Smooth muscle cell of the brain vasculature (primary cell): ENCODE data around the gene SIGLEC11.
"Not testable (repeated sequence)": the region's sequence is repeated elsewhere in the genome, so short reads cannot be mapped to it uniquely, and the experiment has no call there.

ENCODE experiments used
- DNase-seq: peaks from one replicate; pipeline ENCODE4 v3.0.0-alpha.2; 2012; ENCODE audit warnings: low read depth, low spot score

Gene SIGLEC11, protein sequence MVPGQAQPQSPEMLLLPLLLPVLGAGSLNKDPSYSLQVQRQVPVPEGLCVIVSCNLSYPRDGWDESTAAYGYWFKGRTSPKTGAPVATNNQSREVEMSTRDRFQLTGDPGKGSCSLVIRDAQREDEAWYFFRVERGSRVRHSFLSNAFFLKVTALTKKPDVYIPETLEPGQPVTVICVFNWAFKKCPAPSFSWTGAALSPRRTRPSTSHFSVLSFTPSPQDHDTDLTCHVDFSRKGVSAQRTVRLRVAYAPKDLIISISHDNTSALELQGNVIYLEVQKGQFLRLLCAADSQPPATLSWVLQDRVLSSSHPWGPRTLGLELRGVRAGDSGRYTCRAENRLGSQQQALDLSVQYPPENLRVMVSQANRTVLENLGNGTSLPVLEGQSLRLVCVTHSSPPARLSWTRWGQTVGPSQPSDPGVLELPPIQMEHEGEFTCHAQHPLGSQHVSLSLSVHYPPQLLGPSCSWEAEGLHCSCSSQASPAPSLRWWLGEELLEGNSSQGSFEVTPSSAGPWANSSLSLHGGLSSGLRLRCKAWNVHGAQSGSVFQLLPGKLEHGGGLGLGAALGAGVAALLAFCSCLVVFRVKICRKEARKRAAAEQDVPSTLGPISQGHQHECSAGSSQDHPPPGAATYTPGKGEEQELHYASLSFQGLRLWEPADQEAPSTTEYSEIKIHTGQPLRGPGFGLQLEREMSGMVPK

DNA sequence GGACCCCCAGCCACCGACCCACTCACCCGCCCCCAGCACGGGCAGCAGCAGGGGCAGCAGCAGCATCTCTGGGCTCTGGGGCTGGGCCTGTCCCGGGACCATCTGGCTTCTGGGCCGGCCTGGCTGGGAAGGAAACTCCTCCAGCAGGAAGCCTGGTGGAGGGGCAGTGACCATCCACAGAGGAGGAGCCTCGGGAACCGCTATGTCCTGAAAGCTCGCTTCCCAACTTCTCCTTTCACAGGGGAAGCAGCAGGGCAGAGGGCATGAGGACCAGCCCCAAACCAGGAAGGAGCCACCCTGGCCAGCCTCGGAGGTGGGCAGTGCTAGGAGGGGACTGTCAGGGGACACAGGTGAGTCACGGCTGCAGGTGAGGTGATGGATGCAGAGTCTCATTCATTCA lies at the start of gene SIGLEC11:
Gene SIGLEC11 (minus strand): TSS at position 193 of the 400 bp plus-strand sequence. CDS start 91 bp downstream, at position 102.
- not testable (repeated sequence) for DNase-seq

DNA sequence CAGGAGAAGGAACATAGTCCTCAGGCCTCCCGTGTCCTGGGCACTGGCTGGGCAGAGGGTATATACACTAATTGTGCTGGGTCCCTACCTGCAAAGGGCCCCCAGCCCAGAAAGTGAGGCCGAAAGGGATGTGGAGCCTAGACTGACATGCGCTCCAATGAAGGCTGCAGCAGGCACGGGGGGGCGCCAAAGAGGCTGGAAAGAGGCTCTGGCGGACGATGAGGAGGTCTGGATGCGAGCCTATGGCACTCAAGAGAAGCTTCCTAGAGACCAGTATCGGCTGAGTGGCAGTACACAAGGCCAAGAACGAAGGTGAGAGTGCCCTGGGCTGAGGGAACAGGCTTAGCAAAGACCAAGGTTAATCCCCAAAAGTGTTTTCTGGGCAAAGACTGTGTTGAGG lies 47.6 kb upstream of the SIGLEC11 start:
- DNase-seq: no peak

DNA sequence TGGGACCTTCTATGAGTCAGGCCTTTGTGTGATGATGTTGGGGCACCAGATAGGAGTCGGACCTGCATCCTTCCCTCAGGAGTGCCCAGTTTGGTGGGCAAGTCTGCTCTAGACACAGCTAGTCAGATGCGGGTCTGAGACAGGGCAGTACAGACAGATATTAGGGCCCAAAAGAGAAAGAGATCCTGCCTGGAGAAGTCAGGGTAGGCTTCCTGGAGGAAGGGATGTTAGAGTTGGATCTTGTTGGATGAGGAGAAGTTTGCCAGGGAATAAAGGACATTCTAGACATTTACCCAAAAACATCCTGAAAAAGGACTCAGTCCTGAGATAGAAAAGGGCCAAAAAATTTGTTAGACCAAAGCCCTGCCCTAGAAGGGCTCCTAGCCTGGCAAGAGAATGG lies 47.0 kb upstream of the SIGLEC11 start:
- DNase-seq: no peak

DNA sequence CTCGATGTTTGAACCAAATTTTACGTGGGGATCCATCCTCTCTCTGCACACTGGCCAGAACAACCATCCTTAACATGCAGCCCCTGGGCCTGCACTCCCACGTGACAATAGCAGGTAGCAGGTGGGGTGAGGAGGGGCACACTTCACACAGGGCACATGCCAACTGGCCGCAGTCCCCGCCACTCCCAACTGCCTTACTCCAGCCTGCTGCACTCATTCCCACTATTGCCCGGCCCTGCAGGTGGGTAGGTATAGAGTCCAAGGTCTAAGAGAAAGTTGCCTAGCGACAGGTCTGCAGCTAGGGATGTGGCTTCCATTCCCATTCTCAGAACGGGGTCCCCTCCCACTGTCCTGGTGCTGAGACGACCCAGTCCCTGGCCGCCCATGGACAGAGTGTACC lies 46.2 kb upstream of the SIGLEC11 start:
- DNase-seq: no peak

DNA sequence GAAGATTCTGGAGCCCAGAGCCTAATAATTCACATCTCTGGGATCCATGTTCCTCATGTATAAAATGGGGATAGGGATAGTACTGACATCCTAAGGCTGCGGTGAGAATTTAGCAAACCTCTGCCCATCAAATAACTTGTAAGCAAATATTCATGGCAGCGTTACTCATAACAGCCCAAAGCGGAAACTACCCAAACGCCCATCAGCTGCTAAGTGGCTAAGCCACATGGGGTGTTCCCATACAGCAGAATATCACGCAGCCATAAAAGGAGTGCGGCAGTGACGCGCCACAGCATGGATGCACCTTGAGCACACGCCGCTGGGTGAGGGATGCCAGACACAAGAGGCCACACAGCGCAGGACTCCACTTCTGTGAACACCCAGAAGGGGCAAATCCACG lies 44.5 kb upstream of the SIGLEC11 start:
- DNase-seq: no peak

DNA sequence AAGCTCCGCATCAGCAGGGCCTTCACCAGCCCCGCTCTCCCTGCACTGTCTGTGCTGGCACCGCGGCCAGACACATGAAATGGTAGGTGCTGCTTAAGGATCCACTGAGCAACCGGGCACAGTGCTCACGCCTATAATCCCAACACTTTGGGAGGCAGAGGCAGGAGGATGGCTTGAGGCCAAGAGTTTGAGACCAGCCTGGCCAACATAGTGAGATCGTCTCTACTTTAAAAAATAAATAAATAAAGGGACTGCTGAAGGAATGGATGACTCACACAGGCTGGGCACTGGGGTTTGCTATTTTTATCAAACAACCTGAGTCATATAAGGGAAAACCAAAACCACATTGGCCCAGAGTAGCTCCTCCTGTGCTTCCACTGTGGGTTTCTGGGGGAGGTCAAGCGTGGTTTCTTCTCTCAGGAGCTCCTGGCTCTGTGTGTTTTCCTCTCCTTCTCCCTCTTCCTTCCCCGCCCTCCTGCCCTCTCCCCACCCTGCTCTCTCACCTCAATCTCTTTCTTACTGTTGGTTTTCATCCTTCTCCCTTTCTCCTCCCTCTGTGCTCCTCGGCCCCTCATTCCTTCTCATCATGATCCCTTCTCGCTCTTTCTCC lies 42.9 kb upstream of the SIGLEC11 start:
- DNase-seq: peak; percentile 56

DNA sequence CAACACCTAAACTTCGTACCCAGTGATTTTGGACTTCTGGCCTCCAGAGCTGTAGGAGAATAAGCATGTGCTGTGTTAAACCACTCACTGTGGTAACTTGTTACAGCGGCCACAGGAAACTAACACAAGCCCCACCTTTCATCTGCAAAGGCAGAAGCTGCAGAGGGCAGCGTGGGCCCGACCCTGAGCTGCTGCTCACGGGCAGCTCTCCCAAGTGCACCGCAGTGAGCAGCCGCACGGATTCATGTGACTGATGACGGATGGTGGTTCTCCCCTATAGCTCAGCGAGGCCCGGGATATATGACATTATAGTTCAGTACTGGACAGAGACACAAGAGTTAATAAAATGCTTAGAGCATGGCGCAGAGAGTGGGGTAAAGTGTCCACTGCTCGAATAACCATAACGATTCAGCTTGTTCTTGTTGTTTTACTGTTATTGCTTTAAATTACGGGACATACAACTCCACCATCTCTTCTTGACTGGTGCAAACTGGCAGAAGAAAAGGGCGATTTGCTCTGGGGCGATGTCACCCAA lies 42.3 kb upstream of the SIGLEC11 start:
- DNase-seq: no peak

DNA sequence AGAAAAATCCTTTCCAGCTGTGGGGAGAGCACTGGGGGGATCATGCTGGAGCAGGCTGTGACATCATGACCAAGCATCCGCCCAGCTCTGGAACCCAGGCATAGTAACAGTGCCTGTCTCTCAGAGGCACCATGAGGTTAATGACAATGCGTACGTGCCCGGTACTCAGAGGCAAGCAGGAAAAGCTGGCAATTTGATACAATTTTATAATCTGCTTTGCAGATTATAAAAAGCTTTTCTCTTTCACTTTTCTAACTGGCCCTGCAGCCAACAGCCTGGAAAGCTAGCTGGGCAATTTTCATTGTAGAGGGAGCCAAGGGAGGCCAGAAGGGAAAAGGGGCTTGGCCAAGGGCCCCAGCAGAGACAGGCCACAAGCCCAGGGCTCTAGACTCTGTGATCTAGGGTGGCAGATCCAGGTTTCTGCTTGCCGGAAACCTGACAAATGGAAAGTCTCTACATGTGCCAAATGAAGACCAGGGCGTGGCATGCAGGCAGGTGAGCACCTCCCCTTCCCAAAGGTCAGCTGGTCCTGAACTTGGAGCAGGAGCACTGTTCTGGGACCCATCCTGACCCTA lies 41.5 kb upstream of the SIGLEC11 start:
- no peak for DNase-seq

DNA sequence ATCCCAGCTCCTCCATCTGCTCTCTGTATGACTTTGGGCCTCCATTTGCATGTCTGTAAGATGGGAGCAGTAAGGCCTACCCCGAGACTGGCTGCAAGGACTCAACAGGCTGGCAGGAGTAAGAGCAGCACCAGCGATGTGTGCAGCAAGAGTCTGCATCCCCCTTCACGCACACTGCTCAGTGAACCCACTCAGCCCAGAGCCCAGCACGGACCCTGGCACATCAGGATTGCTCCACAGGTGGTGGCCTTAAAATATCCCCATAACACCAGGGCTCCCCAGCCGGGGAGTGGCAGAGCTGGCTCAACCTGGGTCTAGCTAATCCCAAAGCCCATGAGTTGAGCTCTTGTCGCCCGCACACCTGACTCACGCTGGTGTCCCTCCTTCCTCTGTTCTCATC lies 40.8 kb upstream of the SIGLEC11 start:
- DNase-seq: no peak

DNA sequence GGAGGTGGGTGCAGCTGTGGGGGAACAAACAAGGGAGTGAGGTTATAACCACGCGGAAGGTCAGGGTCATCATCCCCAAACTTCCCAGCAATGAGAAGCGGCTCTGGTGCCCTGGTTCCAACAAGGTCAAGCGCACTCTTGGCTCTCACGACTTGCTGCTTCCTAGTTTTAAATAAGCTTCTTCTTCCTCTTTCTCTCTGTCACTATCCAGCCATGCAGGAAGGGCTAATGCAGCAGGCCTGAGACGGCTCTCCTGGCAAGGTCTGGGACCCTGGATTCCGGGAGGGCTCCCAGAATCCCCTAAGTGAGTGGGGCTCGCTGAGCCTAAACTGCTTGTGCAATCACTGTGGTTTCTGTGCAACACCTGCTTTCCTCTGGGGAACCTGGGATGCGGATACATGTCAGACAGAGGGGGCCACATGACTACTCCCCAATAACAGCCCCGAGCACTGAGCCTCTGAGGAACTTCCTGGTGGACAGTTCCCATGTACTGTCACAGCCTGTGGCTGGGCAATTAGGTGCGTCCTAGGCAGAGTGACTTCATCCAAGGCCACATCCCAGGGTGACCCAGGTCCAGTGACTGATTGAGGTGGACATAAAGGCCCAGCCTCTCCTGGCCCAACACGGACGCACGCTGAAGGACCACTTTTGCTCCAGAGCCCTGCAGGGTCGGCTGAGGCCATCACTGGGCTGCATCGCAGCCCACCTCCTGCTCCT lies 40.0 kb upstream of the SIGLEC11 start:
- DNase-seq: no peak

DNA sequence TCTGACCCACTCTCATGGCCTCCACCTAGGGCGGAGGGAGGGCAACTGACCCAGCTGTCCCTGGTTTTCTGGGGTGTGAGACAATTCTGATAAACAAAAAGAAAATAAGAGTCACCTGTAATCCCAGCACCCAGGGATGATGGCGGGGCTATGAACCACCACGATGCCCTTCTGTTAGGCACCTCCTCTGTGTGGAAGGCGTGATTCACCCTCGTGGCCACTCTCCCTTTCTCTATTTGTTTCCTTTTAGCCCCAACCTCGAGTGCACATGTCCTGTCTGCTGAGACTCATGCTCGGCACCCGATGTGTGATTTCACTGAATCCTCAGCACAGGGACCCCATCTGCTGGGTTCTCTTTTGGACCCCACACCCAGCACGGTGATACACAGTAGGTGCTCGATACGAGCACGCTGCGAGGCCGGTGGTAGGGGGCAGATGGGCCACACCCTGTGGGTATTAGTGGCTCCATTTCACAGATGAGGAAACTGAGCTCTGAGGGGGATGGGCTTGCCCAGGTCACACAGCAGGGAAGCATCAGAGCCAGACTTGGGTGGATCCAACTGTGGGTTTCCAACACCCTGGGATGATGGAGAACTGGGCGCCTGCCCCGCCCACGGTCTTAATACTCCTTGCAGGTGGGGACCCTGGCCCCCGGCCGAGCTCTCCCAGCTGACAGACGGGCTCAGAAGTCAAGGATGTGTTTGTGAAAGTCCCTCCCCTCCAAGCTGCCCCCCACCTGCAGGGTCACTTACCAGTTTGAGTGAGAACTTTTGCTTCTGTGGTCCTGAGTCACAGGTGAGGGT lies 39.3 kb upstream of the SIGLEC11 start:
- no peak for DNase-seq

DNA sequence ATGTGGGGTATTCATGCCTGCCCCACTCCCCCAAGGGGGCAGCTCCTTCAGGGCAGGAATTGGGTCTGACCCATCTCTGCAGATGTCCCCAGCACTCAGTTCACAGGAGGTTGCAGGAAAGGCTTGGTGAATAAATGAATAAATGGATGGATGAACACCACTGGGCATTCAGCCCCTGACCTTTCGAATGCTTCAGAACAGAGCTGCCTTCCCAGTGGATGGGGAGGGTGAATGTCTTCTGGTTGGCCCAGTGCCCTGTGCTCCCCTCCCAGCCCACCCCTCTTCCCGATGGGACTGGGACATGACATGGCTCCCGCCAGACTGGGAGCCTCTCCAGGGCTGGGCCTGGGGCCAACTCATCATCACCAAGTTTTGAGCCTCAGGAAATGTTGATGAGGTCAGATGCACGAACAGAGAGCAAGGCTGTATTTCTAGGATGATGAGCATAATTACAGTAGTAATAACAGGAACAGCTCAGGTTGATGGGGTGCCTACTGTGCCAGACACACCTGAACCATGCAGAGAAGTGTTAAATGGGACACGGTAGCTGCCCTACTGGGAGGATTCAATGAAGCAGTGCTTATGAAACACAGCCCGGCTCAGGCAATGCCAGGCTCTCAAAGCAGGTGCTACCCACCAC lies 38.5 kb upstream of the SIGLEC11 start:
- no peak for DNase-seq

DNA sequence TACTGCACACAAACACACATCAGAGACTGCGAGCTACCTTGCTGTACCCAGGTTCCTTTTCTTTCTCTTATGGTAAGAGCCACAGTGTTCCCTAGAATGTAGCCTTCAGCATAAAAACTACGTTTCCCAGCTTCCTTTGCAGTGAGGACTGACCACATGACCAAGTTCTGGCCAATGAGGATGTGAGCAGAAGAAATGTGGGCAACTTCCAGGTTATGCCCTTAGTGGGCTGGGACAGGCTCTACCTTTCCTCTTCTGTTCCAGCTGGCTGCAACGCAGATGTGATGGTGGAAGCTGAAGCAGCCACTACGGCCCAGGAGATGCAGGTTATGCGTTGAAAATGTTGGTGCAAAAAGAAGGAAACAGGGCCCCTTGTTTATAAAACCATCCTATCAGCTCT lies 36.7 kb upstream of the SIGLEC11 start:
- DNase-seq: no peak

DNA sequence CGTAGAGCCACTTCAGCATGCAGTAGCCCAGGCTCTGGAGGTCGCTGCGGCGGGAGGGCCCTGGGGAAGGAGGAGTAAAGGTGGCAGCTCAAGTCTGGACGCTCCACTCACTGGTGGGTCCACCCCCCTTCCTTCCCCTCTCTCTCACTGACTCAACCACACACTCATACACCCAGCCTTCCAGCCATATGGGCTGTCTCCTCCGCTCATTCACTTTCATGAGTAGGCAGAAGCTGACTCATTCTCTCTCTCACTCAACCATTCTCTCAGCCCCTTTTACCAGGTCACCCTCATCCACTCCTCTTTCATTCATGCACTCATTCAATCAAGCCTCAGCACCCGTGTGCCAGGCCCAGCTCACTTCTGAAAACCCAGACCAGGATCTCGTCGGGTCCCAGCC lies 27.5 kb upstream of the SIGLEC11 start:
- no peak for DNase-seq

DNA sequence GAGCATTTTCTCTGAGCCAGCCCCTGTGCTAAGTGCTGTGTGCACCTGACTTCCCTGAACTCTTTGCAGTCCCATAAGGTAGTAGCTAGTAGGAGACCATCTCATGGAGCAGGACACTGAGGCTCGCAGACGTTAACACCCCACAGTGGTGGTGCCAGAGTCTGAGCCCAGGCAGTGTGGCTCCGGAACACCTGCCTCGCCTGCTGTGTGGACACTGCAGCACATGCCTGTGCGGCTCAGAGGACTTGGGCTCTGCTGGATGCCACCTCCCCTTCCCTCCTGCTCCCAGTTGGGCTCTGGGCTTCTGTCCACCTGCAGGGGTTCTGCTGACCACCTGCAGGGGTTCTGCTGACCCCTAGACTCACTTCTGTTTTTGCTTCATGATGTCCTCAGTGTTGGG lies 27.0 kb upstream of the SIGLEC11 start:
- no peak for DNase-seq

DNA sequence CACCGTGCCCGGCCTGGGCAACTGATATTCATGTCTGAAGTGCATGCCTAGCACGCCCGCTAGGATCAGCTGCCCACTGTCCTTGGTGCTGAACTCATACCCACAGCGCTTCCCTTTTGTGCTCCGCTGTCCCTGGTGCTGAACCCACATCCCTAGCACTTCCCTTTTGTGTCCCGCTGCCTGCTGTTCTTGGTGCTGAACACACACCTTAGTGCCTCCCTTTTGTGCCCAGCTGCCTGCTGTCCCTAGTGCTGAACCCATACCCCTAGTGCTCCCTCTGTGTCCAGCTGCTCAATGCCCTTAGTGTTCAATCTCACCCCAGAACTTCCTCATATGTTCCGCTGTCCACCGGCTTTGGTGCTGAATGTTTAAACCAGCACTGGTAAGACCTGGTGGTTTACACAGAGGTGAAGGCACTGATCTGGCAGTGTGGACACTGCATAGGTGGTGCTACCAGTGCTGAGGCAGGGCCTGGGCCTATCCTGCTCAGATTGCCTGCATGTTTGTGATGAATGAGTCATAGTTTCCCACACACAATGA lies 26.3 kb upstream of the SIGLEC11 start:
- DNase-seq: peak; percentile 78

DNA sequence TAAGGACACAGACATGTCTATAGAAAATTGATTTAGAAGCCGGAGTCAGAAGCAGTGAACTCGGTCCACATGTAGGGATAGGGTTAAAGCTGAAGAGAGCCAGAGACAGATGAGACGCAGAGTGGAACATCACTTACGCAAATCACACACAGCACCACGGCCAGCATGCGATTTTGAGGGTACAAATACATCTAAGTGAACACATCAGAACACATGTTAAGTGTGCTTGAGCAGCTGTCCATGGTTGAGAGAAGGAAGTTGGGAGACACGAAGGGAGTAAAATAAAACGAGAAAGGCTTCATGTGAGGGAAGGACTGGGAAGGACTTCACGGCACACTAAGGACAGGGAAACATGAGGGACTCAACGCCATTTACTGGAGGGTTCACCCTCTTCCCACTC lies 25.4 kb upstream of the SIGLEC11 start:
- DNase-seq: no peak

DNA sequence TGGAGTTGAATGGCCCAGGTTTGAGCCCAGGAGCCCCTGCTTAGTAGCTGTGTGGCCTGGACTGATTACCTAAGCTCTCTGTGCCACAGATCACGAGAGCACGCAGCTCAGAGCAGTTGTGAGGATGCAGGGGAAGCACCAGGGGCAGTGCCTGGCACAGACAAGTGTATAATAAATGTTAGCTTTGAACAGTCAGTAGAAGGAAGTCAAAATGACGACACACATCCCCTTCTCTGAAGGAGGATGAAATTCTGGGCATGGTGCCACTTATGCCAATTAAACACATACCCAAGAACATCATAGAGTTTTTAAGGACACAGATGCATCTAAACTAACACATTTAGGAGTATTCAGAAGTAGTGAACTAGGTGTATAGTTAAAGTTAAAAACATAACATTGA lies 24.9 kb upstream of the SIGLEC11 start:
- DNase-seq: no peak

DNA sequence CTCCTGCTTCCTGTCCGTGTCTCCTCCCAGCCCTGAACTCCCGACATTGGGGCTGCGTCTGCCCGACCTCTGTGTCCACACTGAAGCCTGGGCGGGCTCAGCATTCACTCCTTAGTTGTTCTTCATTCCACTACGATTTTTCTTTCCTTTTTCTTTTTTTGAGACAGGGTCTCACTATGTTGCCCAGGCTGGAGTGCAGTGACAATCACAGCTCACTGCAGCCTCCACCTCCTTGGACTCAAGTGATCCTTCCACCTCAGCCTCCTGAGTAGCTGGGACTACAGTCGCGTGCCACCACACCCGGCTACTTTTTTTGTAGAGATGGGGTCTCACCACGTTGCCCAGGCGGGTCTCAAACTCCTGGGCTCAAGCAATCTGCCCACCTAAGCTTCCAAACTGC lies 23.5 kb upstream of the SIGLEC11 start:
- DNase-seq: no peak
